Gastrocnemius medialis (tissue), 4 donors: ENCODE results near the gene VLDLR. TPM values are rescaled to one million over a fixed set of nuclear protein-coding genes. Genes with fewer than 3 reads are reported as not detected.

Experiments
- ATAC-seq, 2 donors: fragments of 150-250 bp; one replicate each; pipeline ENCODE4 v1.9.1; 2016
- DNase-seq, 2 donors: peaks; one replicate each; pipeline ENCODE4 v3.0.0-alpha.2; 2019
- H3K27ac ChIP-seq, 4 donors: fragments of 200-600 bp; sonication (generic); 1 replicate in 1 of 4; 2 replicates in 3 of 4; pipeline ENCODE4 v1.5.1; 2016 to 2018; ENCODE audit warnings: mild to moderate bottlenecking in 2 of 4, moderate library complexity in 1 of 4
- H3K27me3 ChIP-seq, 3 donors: fragments of 200-600 bp; sonication (generic) in 2 of 3; 1 replicate in 1 of 3; 2 replicates in 2 of 3; pipeline versions ENCODE4 v1.5.1 to v1.6.0; 2016 to 2019; ENCODE audit warnings: mild to moderate bottlenecking in 1 of 3, moderate library complexity in 1 of 3
- H3K36me3 ChIP-seq, 2 donors: fragments of 200-600 bp; sonication (generic) in 1 of 2; one replicate each; pipeline ENCODE4 v1.5.1; 2017 to 2018
- H3K4me1 ChIP-seq, 2 donors: fragments of 200-600 bp; sonication (generic) in 1 of 2; one replicate each; pipeline ENCODE4 v1.5.1; 2016 to 2017; ENCODE audit warnings: mild to moderate bottlenecking in 2 of 2
- H3K4me3 ChIP-seq, 4 donors: fragments of 200-600 bp; sonication (generic) in 3 of 4; 1 replicate in 1 of 4; 2 replicates in 3 of 4; pipeline ENCODE4 v1.5.1; 2016 to 2019; ENCODE audit warnings: mild to moderate bottlenecking in 2 of 4
- H3K9me3 ChIP-seq, 3 donors: fragments of 200-600 bp; sonication (generic) in 2 of 3; 1 replicate in 1 of 3; 2 replicates in 2 of 3; pipeline ENCODE4 v1.5.1; 2016 to 2019
- CTCF ChIP-seq, 5 experiments: fragments of 450-650 bp in 3 of 5; fragments of 200-600 bp in 2 of 5; sonication (generic) in 2 of 5; IDR thresholded peaks in 4 of 5; conservative IDR thresholded peaks in 1 of 5; 1 replicate in 4 of 5; 2 replicates in 1 of 5; pipeline ENCODE4 v1.5.1; 2016 to 2019; ENCODE audit warnings: antibody characterized with exemption in 5 of 5, mild to moderate bottlenecking in 3 of 5, moderate library complexity in 3 of 5
- POLR2A ChIP-seq, 2 donors: fragments of 450-650 bp; IDR thresholded peaks; one replicate each; pipeline ENCODE4 v1.6.1; 2017; ENCODE audit warnings: antibody characterized with exemption in 2 of 2, mild to moderate bottlenecking in 2 of 2, moderate library complexity in 2 of 2
- in situ Hi-C, 4 donors: fragments of 200-750 bp; cut with MboI; loops; one replicate each; pipeline versions ENCODE4 v1.15.0 to v1.8.0; 2017; ENCODE audit warnings: low sequenced_read_pairs in 4 of 4
- intact Hi-C: fragments of 100-400 bp; cut with DNase I; formaldehyde crosslinking; loops from one replicate; pipeline ENCODE4 v1.15.1; 2023; ENCODE audit warnings: low total_unique reads
- total RNA-seq, 4 donors: library from RNA; depleted of rRNA; stranded (reverse); fragments of >200 nt; gene quantifications; one replicate each; pipeline versions ENCODE4 v1.1.0 to v1.2.3, GENCODE V29; 2016

Gene VLDLR
- total RNA-seq, 4 donors from 2014 or later, result 13.6 to 19.6 (median 16.9) TPM

GRCh38 chr9:2677915-2678889 is 56.6 kb downstream of the VLDLR start:
- ATAC-seq (peak in 1 of 2 donors; percentile 53), DNase-seq (no peak)
- no peak overlapping the region for H3K4me3 ChIP-seq
- no peaks in the 10 kb centered on the region for H3K9me3 ChIP-seq
- H3K27me3 ChIP-seq, result no peaks in the 10 kb centered on the region
- peaks cover 6 to 19% of the 10 kb centered on the region in 2 donors for H3K4me1 ChIP-seq
- intact Hi-C loops, result loop anchor here (10.0 kb wide), 1 partner anchor 167 kb away; the partner anchor contains the start of gene PUM3
- TF ChIP-seq POLR2A (IDR thresholded peaks at IDR 0.05), result no peak
- no peak for TF ChIP-seq CTCF (IDR thresholded peaks at IDR 0.05 in 4 of 5, conservative IDR thresholded peaks at IDR 0.05 in 1 of 5)
- in situ Hi-C loops, result loop anchor here in 1 of 4 donors (10.0 kb wide), 1 partner anchor 63 kb away; no protein-coding TSS in a partner anchor
- H3K36me3 ChIP-seq, result no peaks in the 10 kb centered on the region
- H3K27ac ChIP-seq, result peak overlapping the region in 3 of 4 donors; percentile 11 to 52 (median 45)

- intact Hi-C loops, result loop anchor here (10.0 kb wide), 1 partner anchor 166 kb away; the partner anchor contains the start of gene PUM3
- no peak for TF ChIP-seq POLR2A (IDR thresholded peaks at IDR 0.05)
- no peak for TF ChIP-seq CTCF (IDR thresholded peaks at IDR 0.05 in 4 of 5, conservative IDR thresholded peaks at IDR 0.05 in 1 of 5)
Measured at GRCh38 chr9:2679011-2679410, 57.4 kb downstream of the VLDLR start.

GRCh38 chr9:2681981-2682380 is 60.4 kb downstream of the VLDLR start:
- DNase-seq (no peak), ATAC-seq (no peak)
- H3K9me3 ChIP-seq, result no peaks in the 10 kb centered on the region
- intact Hi-C loops, result no loop called here
- no peak overlapping the region for H3K4me3 ChIP-seq
- H3K4me1 ChIP-seq, result peaks cover 6 to 19% of the 10 kb centered on the region in 2 donors
- H3K27ac ChIP-seq, result no peak overlapping the region
- H3K27me3 ChIP-seq, result no peaks in the 10 kb centered on the region
- in situ Hi-C loops, result no loop called here
- TF ChIP-seq CTCF (IDR thresholded peaks at IDR 0.05 in 4 of 5, conservative IDR thresholded peaks at IDR 0.05 in 1 of 5), result no peak
- TF ChIP-seq POLR2A (IDR thresholded peaks at IDR 0.05), result no peak
- H3K36me3 ChIP-seq, result no peaks in the 10 kb centered on the region

More at GRCh38 chr9:2679011-2679410, 57.4 kb downstream of the VLDLR start:
- Histone ChIP-seq H3K27me3 (no peaks in the 10 kb centered on the region), H3K4me3 (no peak overlapping the region), H3K36me3 (no peaks in the 10 kb centered on the region), H3K4me1 (peaks cover 6 to 19% of the 10 kb centered on the region in 2 donors), H3K9me3 (no peaks in the 10 kb centered on the region), H3K27ac (peak overlapping the region in 3 of 4 donors; percentile 26 to 52 (median 45))
- DNase-seq (peak; percentile 32 to 34), ATAC-seq (peak; percentile 82 to 91)
- in situ Hi-C loops, result loop anchor here in 1 of 4 donors (10.0 kb wide), 1 partner anchor 64 kb away; no protein-coding TSS in a partner anchor

- no peak for TF ChIP-seq CTCF (IDR thresholded peaks at IDR 0.05 in 4 of 5, conservative IDR thresholded peaks at IDR 0.05 in 1 of 5)
- in situ Hi-C loops (no loop called here), intact Hi-C loops (no loop called here)
- Histone ChIP-seq H3K27me3 (no peaks in the 10 kb centered on the region), H3K9me3 (no peaks in the 10 kb centered on the region), H3K4me1 (no peaks in the 10 kb centered on the region), H3K27ac (no peak overlapping the region), H3K4me3 (no peak overlapping the region), H3K36me3 (no peaks in the 10 kb centered on the region)
- no peak for ATAC-seq
- no peak for DNase-seq
Measured at GRCh38 chr9:2686911-2687310, 65.3 kb downstream of the VLDLR start.
